GM18867 (cell line): Measurements from ENCODE around the gene CKM.
"Not testable (repeated sequence)": the region's sequence is repeated elsewhere in the genome, so short reads cannot be mapped to it uniquely, and the experiment has no call there.

Experiments used
- ATAC-seq: cut with Tn5 transposase; IDR thresholded peaks from one replicate; pipeline ENCODE4 v1.9.1; 2021; ENCODE audit warnings: mild to moderate bottlenecking, moderate library complexity; ENCODE audit not compliant: unreplicated experiment

Gene CKM

DNA sequence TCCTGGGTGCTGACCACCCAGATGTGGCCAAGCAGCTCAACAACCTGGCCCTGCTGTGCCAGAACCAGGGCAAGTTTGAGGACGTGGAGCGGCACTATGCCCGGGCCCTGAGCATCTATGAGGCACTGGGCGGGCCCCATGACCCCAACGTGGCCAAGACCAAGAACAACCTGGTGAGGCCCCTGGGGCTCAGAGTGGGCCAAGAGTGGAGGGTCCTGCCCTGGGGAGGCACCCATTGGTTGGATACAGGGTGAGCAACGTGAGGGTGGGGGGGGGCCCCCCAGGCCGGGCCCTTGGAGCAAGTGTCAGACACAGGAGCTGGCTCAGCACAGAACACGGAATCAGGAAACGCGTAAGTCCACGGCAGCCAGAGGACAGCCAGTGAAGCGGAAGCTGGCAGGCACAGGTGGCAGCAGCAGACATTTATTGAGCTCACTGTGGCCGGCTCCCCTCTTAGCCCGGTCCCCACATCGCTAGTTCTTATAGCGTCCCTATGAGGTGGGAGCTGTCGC lies 26.8 kb upstream of the CKM start:
- ATAC-seq = no peak

DNA sequence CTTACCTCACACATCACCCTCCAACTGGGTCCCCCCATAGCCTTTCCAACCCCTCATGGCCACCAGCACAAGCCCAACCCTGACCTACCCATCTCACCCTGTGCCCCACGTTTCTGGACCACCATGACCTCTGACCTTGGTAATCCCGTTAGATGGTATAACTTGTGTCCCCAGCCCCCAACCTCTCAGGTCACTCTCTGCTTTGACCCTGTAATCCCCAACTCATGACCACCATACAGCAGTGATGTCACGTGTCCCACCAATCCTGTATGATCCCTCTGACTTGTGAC lies 26.4 kb upstream of the CKM start:
- no peak for ATAC-seq

DNA sequence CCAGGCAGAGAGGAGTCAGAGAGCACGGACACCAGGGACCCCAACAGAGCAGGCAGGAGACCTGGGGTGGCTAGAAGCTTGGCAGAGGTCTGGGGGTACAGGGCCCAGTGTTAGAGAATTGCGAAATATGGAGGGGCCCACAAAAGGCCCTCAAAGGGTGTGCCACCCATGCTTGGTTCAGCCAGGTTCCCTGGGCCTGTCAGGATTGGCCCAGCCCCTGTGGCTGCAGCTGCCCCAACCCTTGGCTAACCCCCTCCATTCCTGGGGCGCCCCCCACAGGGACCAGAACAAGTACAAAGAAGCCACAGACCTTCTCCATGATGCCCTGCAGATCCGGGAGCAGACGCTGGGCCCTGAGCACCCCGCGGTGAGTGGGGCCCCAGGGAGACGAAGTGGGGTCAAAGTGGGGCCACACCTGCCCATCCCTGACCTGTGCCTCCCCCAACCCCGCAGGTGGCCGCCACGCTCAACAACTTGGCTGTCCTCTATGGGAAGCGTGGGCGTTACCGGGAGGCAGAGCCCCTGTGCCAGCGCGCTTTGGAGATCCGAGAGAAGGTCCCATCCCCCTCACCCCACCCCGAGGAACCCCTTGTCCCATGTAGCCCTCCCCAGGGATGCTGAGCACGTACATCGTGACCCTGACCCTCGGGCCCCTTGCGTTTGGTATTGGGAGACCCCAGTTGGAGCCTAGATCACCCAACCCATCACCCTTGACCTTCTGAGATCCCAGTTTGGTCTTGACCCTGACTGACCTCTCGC lies 25.9 kb upstream of the CKM start:
- no peak for ATAC-seq

DNA sequence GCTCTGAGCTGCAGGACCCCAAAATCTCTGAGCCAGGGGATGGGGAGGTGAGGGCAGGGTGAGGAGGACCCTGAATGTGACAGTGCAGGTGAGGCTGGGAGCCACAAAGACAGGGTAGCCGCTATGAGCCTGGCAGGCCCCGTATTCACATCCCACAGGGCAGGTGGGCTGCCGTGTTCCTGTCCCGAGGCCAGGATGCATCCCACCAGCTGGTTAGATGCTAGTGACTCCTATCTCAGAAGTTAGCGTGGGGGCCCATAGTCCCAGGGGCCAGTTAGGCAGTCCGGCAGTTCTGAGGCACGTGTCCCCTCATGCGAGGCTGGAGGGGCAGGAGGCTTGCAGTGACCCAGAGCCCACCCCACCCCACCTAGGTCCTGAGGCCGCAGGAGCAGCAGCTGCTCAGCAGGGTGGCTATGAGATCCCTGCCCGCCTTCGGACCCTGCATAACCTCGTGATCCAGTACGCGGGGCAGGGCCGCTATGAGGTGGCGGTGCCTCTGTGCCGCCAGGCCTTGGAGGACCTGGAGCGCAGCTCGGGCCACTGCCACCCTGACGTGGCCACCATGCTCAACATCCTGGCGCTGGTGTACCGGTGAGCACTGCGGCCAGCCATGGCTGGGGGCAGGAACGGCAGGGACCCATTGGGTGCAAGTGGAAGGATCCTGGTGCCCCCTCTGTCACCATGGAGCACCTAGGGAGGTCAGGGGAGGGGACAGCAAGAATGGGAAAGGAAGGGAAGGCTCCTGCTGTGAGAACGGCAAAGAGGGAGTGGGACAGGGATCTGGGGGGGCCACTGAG lies 25.1 kb upstream of the CKM start:
- ATAC-seq = no peak

DNA sequence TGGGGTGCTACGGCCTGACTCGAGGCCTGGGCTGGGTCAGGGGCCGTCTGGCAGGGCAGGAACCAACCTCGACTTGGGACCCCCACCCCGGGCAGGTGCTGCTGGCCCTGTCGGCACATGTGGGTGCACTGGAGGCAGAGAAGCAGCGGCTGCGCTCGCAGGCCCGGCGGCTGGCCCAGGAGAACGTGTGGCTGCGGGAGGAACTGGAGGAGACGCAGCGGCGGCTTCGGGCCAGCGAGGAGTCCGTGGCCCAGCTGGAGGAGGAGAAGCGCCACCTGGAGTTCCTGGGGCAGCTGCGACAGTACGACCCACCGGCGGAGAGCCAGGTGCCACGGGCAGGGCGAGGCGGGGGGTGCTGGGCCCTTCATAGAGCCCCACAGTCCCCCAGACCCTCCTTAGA lies 23.8 kb upstream of the CKM start:
- ATAC-seq = no peak

DNA sequence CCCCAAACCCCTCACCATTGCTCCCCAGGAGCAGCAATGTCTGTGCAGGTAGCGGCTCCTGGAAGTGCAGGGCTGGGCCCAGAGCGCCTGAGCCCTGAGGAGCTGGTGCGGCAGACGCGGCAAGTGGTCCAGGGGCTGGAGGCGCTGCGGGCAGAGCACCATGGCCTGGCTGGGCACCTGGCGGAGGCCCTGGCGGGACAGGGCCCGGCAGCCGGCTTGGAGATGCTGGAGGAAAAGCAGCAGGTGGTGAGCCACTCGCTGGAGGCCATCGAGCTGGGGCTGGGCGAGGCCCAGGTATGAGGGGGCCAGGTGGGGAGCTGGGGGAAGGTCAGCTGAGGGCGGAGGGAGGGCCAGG lies 22.8 kb upstream of the CKM start:
- ATAC-seq = no peak

DNA sequence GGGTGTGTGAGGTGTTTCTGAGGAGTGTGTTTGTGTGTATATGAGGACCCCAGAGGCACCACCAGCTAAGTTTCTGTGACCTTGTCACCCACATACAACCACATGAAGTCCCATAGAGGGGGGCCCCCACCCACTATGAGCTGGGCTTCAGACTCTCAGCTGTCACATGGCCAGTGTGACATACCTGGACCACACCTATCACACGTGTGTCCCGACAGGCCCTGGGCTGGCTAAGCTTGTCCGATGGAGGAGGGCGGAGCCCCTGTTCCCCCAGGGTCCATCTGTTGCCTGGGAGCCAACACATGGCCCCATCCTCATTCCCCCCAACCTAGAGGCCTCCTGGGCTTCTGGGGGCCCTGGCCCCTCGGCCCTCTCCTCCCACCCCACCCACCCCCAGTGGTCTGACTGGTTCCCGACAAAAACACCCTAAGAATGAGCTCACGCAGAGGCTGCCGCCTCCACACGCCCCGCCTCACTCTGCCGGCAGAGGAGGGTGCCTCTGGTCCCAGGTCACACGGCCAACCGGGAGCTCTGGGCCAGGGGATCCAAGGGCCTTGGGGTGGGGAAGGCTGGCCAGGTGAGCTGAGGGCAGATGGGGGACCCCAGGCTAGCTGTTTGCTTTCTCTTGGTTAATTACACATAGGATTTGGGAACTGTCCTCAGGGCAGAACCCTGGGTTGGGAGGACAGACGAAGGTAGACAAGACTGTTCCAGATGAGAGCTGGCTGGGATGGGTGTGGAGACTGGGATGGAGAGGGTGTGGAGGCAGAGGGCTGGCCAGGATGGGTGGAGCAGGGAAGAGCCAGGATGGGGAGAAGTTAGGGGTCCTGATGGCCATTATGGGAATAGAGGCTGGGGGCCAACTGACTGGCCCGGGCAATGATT lies 22.2 kb upstream of the CKM start:
- ATAC-seq = no peak

DNA sequence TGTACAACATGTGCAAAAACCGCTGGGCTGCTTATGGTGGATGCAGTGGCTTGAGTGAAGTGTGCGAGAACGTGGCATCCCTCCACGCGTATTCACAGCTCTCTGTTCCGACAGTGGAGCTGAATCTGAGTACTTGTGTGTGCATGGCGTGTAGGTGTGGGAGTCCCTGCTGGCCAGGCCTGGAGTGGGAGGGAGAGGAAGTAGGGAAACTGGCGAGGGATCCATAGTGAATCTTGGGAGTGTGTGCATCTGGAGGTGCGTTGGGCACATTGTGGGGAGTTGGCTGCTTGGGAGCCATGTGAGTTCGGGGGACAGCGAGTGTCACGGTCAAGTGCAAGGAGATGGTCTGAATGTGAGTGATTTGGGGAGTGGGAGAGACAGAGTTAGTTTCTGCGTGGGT lies 20.2 kb upstream of the CKM start:
- ATAC-seq = no peak

DNA sequence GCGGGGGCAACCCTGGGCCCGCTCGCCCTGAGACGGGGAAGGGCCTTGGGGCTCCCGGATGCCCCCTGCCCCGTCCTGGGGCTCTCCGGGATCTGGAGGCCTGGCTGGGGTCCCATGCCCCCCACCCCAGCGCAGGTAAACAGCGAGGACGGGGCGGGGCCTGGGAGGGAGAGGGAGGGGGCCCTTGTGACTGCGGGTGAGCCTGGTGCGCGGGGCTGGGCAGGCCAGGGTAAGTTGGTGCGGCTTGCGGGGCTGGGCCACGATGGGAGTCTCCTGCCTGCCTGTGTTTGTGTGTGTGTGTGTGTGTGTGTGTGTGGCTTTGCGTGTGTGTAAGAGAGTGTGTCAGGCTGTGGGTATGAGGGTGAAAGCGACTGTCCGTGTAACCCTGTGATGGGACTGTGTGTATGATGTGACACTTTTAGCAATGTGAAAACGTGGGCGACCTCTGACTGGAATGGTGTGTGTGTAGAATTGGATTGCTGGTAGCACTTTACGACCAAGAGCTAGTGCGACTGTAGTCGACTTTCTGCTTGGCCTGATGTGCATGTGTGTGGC lies 18.3 kb upstream of the CKM start:
- ATAC-seq = no peak

DNA sequence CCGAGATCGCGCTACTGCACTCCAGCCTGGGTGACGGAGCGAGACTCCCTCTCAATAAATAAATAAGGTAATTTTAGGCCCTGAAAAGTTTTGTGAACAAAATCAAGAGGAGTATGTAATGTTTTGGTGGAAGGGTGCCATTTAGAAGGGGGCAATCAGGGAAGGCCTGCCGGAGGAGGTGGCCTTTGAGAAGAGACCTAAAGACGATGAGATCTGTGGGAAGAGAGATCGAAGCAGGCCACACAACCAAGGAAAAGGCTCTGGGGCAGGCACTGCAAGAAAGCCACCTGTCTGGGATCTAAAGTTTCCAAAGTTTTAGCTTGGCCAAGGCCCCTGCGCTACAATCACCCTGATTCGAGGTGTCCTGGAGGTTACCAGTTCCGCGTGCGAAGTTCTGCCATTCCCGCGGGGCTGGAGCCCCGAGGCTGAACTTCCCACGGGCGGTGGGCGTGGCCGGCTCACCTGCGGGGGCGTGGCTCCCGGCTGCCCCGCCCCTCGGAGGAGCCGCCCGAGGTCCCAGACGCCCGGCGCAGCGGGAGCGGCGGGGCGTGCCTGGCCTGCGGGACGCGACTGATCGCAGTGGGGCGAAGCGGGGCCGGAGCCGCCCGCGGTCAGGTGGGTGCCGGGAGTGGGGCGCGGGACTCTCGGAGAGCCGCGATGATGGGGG lies 17.7 kb upstream of the CKM start, which contains the start of gene KLC3:
TSS of gene KLC3 (plus strand) at position 519 of the 667 bp plus-strand sequence. CDS start 4,792 bp downstream, outside the sequence.
- no peak for ATAC-seq

DNA sequence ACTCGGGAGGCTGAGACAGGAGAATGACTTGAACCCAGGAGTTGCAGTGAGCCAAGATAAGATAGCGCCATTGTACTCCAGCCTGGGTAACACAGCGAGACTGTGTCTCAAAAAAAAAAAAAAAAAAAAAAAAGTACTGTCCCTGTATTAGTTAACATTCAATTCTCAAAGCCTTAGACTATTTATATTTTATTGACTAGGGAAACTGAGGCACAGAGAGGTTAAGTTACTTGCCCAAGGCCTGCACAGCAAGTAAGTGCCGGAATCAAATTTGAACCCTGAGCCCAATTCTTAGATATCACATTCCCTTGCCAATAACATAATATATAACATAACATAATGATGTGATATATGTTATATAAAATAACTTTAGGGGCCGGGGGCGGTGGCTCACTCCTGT lies 17.0 kb upstream of the CKM start:
- ATAC-seq = no peak

DNA sequence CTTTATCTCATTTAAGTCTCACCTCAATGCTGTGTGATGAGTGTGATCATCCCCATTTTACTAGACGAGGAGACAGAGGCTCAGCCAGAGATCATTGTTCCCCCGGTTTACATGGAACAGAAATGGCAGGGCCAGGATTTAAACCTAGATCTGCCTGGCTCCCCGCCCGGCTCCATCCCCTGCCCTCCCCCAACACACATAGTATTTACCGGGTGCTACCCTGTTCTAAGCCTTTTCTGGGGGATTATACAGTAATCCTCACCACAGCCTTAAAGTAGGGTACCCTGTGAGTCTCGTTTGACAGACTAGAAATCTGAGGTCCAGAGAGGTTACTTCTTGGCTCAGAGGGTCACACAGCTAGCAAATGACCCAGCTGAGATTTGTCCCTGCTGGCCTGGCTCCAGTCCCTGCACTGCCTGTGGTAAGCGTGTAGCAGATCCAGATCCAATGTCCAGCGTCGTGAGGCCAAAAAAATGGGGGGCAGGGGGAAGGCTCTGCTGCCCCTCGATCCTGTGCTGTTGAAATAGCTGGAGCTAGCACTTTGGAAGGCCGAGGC lies 14.1 kb upstream of the CKM start:
- ATAC-seq = no peak

DNA sequence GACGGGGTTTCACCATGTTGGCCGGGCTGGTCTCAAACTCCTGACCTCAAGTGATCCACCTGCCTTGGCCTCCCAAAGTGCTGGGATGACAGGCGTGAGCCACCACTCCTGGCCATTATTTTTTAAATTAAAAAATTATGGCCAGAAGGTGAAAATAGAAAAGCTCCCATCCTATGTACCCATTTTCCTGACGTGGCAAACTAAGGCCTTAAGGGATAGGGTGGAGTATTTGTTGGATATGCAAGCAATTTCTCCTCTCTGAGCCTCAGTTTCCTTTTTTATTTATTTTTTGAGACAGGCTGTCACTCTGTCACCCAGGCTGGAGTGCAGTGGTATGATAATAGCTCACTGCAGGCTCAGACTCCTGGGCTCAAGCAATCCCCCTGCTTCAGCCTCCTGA lies 12.2 kb upstream of the CKM start:
- not testable (repeated sequence) for ATAC-seq

DNA sequence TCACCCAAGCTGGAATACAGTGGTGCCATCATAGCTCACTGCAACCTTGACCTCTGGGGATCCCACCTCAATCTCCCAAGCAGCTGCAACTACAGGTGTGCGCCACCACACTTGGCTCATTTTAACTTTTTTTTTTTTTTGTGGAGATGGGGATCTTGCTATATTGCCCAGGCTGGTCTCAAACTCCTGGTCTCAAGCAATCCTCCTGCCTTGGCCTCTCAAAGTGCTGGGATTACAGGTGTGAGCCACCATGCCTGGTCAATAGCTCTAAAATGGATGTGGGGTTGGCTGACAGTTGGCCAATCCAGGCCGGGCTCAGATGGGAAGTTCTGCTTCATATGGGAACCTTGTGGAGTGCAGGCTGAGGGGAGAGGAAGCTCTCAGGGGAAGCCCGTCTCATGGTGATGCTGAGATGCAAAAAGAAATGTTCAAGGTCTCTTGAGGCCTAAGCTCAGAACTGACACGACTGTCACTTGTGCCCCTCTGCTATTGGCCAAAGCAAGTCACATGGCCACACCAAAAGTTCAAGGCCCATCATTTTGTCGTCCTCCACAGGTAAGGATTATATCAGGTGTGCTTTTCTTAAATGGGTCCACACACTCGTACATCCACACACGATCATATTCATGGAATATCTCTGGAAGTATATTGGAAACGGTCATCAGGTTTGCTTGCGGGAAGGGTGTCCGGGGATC lies 11.1 kb upstream of the CKM start:
- ATAC-seq = no peak

DNA sequence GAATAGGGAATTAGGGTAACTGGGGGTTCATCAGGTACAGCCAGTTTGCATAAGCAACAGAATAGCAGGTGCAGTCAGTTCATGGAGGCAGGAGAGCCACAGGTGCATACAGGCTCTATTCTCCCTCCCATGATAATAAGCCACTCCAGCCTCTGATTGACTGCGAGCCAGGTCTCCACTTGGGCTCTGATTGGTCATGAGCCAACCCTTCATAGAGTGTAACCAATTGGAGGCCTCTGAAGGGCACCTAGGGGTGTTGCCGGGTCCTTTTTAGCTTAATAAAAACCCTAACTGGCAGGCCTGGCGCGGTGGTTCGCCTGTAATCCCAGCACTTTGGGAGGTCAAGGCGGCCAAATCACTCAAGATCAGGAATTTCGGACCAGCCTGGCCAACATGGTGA lies 8.7 kb upstream of the CKM start:
- no peak for ATAC-seq

DNA sequence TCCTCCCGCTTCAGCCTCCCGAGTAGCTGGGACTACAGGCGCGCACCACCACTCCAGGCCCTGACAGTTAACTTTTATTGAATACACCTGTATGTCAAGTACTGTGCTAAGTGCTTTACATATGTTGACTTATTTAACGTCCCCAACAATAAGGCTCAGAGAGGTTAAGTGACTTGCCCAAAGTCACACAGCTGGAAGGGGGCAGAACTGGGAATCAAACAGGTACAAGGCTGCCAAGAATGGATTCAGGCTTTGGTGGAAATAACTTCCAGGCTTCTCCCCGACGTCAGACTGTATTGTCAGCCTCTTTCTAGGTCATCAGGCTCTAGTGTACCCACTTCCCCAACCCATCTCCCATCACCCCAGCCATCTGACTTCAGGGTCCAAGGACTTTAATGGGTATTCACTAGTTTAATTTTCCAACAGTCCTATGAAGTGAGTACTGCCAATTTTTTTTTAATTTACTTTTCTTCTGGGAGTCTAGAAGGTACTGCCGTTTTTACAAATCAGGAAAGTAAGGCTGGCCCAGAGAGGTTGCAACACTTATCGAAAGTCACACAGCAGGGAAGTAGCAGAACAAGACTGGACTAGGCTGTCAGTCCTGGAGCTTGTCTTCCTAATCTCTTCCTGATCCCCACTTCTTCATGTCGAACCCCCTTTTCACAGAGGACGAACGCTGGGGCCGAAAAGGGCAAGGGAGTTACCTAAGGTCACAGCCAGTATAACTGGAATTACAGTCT lies 4.9 kb upstream of the CKM start:
- ATAC-seq = no peak

DNA sequence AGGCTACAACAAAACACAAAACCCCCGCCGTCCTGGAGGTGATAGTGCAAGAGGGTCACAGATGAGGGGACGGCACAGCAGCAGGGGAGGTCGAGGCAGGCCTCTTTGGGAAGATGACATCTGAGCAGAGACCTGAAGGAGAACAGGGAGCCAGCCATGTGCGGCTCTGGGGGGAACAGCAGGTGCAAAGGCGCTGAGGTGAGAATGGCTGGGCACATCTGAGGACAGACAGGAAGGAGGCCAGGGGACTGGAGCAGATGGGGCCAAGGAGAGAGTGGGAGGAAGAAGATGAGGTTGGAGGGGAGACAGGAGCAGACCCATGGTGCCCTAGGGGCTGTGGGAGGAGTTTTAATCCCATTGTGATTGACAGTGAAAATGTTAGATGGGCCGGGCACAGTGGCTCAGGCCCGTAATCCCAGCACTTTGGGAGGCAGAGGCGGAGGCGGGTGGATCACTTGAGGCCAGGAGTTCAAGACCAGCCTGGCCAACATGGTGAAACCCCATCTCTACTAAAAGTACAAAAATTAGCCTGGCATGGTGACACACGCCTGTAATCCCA lies 1.8 kb upstream of the CKM start:
- no peak for ATAC-seq

DNA sequence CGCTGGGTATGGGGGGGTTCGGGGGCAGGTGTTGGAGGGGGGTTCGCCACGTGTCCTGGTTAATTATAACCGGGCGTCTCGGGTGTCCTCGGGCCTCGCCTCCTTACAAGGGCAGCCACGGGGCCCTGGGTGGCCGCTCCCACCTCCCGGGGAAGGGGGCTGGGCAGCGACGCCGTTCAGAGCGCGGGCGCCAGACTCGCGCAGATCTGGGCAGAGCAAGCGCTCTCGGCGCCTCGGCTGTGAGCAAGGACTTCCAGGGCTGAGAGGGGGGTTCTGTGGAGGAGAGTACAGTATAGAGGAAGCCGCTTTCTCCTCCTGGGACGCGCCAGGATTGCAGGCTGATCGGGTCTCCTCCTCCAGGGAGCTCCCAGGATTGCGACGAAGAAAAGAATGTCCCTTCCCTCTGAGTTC lies 1.0 kb upstream of the CKM start:
- ATAC-seq = no peak

DNA sequence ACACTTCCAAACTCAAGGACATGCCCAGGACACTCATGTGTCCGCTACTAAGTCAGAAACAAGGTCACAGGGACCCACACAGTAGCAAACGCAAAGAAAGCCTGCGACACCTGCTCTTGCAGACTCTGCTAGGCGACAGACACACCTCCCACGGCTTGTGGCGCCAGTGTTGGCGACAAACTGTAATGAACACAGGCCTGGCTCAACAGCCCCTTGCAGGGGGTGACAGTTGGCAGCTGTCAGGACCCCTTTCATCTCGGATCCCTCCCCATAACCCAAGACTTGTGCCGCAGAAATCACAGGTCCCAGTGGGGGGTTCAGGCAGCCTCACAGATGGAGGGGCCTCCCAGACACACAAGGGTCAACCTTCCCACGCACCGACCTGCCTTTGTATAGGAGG lies 364 bp downstream of the CKM start:
- ATAC-seq = no peak
